LoVo (cell line): Measurements from ENCODE around the gene PRKAR1B.
"Not testable (repeated sequence)": the region's sequence is repeated elsewhere in the genome, so short reads cannot be mapped to it uniquely, and the experiment has no call there.

Experiments used
- DNase-seq: peaks from one replicate; pipeline ENCODE4 v3.0.0-alpha.2; 2016; ENCODE audit warnings: low spot score

The PRKAR1B gene

GRCh38 chr7:756928-757560 lies 30.0 kb upstream of the PRKAR1B start:
- no peak for DNase-seq

GRCh38 chr7:756231-756927 lies 29.3 kb upstream of the PRKAR1B start:
- no peak for DNase-seq

GRCh38 chr7:755413-755805 lies 28.3 kb upstream of the PRKAR1B start:
- DNase-seq = no peak

- no peak for DNase-seq
These were observed 27.7 kb upstream of the PRKAR1B start for GRCh38 chr7:754531-755412.

- DNase-seq = no peak
These were observed 26.1 kb upstream of the PRKAR1B start for GRCh38 chr7:753190-753589.

GRCh38 chr7:752256-752655 lies 25.2 kb upstream of the PRKAR1B start:
- DNase-seq = not testable (repeated sequence)

GRCh38 chr7:751826-752225 lies 24.7 kb upstream of the PRKAR1B start:
- DNase-seq = no peak

GRCh38 chr7:750111-750905 lies 23.2 kb upstream of the PRKAR1B start:
- DNase-seq = no peak

GRCh38 chr7:749140-749551 lies 22.1 kb upstream of the PRKAR1B start:
- DNase-seq = no peak

- no peak for DNase-seq
These were observed 21.4 kb upstream of the PRKAR1B start for GRCh38 chr7:748446-748845.

GRCh38 chr7:747186-747585 lies 20.1 kb upstream of the PRKAR1B start:
- no peak for DNase-seq

- no peak for DNase-seq
These were observed 19.3 kb upstream of the PRKAR1B start for GRCh38 chr7:746155-747061.

GRCh38 chr7:745431-746154 lies 18.5 kb upstream of the PRKAR1B start:
- no peak for DNase-seq

- no peak for DNase-seq
These were observed 17.9 kb upstream of the PRKAR1B start for GRCh38 chr7:744854-745430.

- not testable (repeated sequence) for DNase-seq
These were observed 17.0 kb upstream of the PRKAR1B start for GRCh38 chr7:744128-744520.

GRCh38 chr7:743341-744127 lies 16.5 kb upstream of the PRKAR1B start:
- not testable (repeated sequence) for DNase-seq

GRCh38 chr7:742791-743190 lies 15.7 kb upstream of the PRKAR1B start:
- DNase-seq = no peak

- no peak for DNase-seq
These were observed 14.8 kb upstream of the PRKAR1B start for GRCh38 chr7:741850-742249.

GRCh38 chr7:741191-741671 lies 14.2 kb upstream of the PRKAR1B start:
- DNase-seq = no peak
